Lower lobe of right lung (tissue), 2 donors: ENCODE data around the gene VAV2. TPM values are rescaled to one million over a fixed set of nuclear protein-coding genes. Genes with fewer than 3 reads are reported as not detected.

ENCODE experiments used
- ATAC-seq, 2 donors: fragments of 200-7000 bp; cut with Tn5 transposase; one replicate each; pipeline ENCODE4 v1.9.1; 2020 to 2022; ENCODE audit warnings: mild to moderate bottlenecking in 2 of 2, moderate library complexity in 2 of 2
- DNase-seq: peaks from one replicate; pipeline ENCODE4 v3.0.0-alpha.2; 2020
- H3K27ac ChIP-seq: fragments of 200-600 bp; one replicate; pipeline ENCODE4 v1.8.0; 2022
- H3K27me3 ChIP-seq: fragments of 200-600 bp; one replicate; pipeline ENCODE4 v1.8.0; 2022; ENCODE audit warnings: low read depth
- H3K36me3 ChIP-seq: fragments of 200-600 bp; one replicate; pipeline ENCODE4 v1.8.0; 2022; ENCODE audit warnings: mild to moderate bottlenecking
- H3K4me1 ChIP-seq: fragments of 200-600 bp; one replicate; pipeline ENCODE4 v1.8.0; 2022
- H3K4me3 ChIP-seq: fragments of 200-600 bp; one replicate; pipeline ENCODE4 v1.8.0; 2022; ENCODE audit warnings: mild to moderate bottlenecking
- H3K9me3 ChIP-seq: fragments of 200-600 bp; one replicate; pipeline ENCODE4 v1.8.0; 2022
- intact Hi-C: fragments of 100-400 bp; cut with DNase I; formaldehyde crosslinking; loops from one replicate; pipeline ENCODE4 v1.11.0; 2022
- total RNA-seq: library from RNA; stranded (reverse); fragmentation: NEBNext Ultra II Directional; extraction: Animal tissue kit (Norgen Biotek cat#: 25700); gene quantifications from one replicate; pipeline ENCODE4 v1.2.1, GENCODE V29; 2021
- TF ChIP-seq, protein P1 (sequence below): fragments of 200-600 bp; IDR thresholded peaks from one replicate; pipeline ENCODE4 v1.8.0; 2022; ENCODE audit warnings: antibody characterized with exemption, mild to moderate bottlenecking
- donor health status: DM: no; HTN: yes; CAD: no; lungs with severe emphysema.

The VAV2 gene
- total RNA-seq, 1 donor from 2014 or later: 26.9 TPM

DNA sequence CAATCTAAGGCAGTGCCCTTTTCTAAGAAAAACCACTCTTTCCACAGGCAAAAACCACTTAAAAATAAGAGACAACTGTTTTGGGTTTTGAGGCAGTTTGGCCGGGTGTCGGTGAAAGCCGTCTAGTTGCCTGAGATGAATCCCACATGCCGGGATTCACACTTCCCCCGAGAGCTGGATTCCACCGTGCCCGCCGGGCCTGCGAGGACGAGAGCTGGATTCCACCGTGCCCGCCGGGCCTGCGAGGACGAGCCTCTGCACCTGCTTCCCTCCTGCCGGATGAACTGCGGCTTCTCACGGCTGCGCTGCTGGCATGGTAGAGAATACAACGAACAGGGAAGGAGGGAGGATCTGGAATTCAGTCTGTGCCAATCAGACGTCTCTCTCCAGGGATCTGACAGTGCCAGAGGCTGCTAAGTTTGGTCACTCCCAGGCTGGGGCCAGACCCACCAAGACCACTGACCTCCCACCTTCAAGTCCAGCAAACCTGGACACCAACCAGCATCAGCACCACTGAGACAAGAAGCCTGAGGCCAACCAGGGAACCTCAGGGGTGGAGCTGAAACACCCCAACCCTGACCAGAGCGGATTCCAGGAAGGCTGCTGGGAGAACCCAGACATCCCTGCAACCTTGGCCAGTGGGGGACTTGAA lies 23.0 kb downstream of the VAV2 start:
- no peak for ATAC-seq
- Histone ChIP-seq H3K4me1 (peaks cover 7% of the 10 kb centered on the region), H3K27me3 (no peaks in the 10 kb centered on the region), H3K9me3 (peaks cover 10% of the 10 kb centered on the region), H3K27ac (no peak overlapping the region), H3K36me3 (no peaks in the 10 kb centered on the region), H3K4me3 (no peak overlapping the region)
- peak; percentile 41 for DNase-seq
- intact Hi-C loops: no loop called here
- TF ChIP-seq, protein P1, sequence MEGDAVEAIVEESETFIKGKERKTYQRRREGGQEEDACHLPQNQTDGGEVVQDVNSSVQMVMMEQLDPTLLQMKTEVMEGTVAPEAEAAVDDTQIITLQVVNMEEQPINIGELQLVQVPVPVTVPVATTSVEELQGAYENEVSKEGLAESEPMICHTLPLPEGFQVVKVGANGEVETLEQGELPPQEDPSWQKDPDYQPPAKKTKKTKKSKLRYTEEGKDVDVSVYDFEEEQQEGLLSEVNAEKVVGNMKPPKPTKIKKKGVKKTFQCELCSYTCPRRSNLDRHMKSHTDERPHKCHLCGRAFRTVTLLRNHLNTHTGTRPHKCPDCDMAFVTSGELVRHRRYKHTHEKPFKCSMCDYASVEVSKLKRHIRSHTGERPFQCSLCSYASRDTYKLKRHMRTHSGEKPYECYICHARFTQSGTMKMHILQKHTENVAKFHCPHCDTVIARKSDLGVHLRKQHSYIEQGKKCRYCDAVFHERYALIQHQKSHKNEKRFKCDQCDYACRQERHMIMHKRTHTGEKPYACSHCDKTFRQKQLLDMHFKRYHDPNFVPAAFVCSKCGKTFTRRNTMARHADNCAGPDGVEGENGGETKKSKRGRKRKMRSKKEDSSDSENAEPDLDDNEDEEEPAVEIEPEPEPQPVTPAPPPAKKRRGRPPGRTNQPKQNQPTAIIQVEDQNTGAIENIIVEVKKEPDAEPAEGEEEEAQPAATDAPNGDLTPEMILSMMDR: no peak

DNA sequence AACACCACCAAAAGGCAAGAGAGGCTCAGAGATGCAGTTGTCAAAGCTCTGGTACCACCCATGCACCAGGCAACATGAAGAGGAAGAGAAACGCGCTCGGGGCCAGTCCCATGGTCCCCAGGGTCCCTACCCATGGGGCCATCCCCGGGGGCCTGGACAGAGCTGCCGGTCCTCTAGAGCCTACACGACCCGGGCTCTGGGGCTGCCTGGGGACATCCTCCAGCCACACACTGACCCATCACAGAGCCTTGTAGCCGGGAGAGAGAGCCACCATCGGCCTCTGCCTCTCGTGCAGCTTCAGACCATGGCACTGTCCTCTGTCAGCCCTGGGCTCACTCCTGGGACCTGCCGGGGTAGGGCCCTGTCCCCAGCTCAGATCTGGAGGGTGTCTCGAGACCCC lies 23.7 kb downstream of the VAV2 start:
- TF ChIP-seq, protein P1: no peak
- ATAC-seq (no peak), DNase-seq (peak; percentile 39)
- H3K4me1 ChIP-seq: peaks cover 6% of the 10 kb centered on the region
- intact Hi-C loops: no loop called here
- no peak overlapping the region for H3K4me3 ChIP-seq
- no peaks in the 10 kb centered on the region for H3K36me3 ChIP-seq
- no peaks in the 10 kb centered on the region for H3K27me3 ChIP-seq
- no peak overlapping the region for H3K27ac ChIP-seq
- H3K9me3 ChIP-seq: peaks cover 11% of the 10 kb centered on the region

DNA sequence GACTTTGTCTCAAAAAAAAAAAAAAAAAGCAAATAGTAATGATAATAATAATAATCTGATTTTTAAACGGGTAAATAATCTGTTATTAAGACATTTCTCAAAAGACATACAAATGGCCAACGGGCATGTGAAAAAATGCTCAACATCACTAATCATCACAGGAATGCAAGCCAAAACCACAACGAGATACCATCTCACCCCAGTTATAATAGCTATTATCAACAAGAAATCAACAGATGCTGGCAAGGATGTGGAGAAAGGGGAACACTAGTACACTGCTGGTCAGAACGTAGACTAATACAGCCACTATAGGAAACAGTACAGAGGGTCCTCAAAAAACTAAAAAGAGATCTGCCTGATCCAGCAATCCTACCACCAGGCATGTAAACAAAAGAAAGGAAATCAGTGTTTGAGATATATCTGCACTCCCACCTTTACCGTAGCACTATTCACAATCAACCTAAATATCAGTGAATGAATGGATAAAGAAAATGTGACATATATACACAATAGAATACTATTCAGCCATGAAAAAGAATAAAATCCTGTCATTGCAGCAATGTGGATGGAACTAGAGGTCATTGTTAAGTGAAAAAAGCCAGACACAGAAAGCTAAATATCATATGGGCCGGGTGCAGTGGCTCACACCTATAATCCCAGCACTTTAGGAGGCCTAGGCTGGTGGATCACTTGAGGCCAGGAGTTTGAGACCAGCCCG lies 24.9 kb downstream of the VAV2 start:
- Histone ChIP-seq H3K36me3 (no peaks in the 10 kb centered on the region), H3K4me3 (no peak overlapping the region), H3K27me3 (no peaks in the 10 kb centered on the region), H3K4me1 (peaks cover 6% of the 10 kb centered on the region), H3K27ac (no peak overlapping the region), H3K9me3 (peaks cover 11% of the 10 kb centered on the region)
- intact Hi-C loops: no loop called here
- DNase-seq (no peak), ATAC-seq (no peak)
- TF ChIP-seq, protein P1: no peak

DNA sequence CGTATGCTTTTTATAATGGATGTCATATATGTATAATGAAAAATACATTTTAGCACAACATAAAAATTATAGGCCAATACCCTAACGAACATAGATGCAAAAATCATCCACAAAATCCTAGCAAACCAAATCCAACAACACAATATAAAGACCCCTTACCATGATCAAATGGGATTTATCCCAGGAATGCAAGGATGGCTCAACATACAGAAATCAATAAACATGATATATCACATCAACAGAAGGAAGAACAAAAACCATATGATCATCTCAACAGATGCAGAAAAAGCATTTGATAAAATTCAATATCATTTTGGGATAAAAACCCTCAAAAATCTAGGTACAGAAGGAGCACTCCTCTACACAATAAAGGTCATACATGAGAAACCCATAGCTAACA lies 27.7 kb downstream of the VAV2 start:
- DNase-seq (no peak), ATAC-seq (no peak)
- no peak overlapping the region for H3K27ac ChIP-seq
- H3K27me3 ChIP-seq: no peaks in the 10 kb centered on the region
- H3K4me3 ChIP-seq: no peak overlapping the region
- intact Hi-C loops: no loop called here
- H3K9me3 ChIP-seq: peaks cover 11% of the 10 kb centered on the region
- TF ChIP-seq, protein P1: no peak
- peaks cover 30% of the 10 kb centered on the region for H3K4me1 ChIP-seq
- no peaks in the 10 kb centered on the region for H3K36me3 ChIP-seq

DNA sequence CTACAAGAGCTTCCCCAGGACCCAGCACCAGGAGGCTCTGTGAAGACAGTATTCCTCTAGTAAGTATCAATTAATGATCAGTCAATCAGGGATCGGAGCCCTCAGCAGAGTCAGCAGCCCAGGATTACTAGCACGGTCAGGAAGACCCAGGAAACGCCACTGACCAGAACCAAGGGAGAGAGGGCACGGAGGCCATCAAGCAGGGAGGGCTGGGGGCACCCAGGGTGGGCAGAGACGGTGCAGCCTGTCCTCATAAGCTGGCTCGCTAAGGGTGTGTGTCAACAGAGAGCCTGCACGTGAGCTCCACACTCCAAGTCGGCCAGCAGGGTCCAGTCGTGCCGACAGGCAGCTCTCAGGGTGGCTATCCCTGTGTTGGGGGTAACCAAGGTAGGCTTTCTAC lies 29.0 kb downstream of the VAV2 start:
- Histone ChIP-seq H3K9me3 (peaks cover 11% of the 10 kb centered on the region), H3K36me3 (no peaks in the 10 kb centered on the region), H3K4me3 (no peak overlapping the region), H3K4me1 (peaks cover 39% of the 10 kb centered on the region), H3K27me3 (no peaks in the 10 kb centered on the region), H3K27ac (no peak overlapping the region)
- intact Hi-C loops: no loop called here
- TF ChIP-seq, protein P1: no peak
- ATAC-seq: no peak
- DNase-seq: peak; percentile 27
